Pancreas (tissue), 10 donors: ENCODE data around the gene CLVS2. TPM values are rescaled to one million over a fixed set of nuclear protein-coding genes. Genes with fewer than 3 reads are reported as not detected.

Experiments used
- ATAC-seq, 4 donors: fragments of 200-7000 bp; cut with Tn5 transposase; one replicate each; pipeline versions ENCODE4 v1.8.0 to v1.9.1; 2020; ENCODE audit warnings: mild to moderate bottlenecking in 4 of 4, moderate library complexity in 4 of 4
- DNase-seq, 6 donors: peaks; one replicate each; pipeline ENCODE4 v3.0.0-alpha.2; 2020
- FAIRE-seq: peaks from 2 replicates; lab custom pipeline; 2012; peaks lifted over from hg19 to GRCh38; lab: Jason Lieb, UNC
- H3K27ac ChIP-seq, 4 donors: fragments of 200-600 bp; sonication (generic); 1 replicate in 3 of 4; 2 replicates in 1 of 4; pipeline versions ENCODE4 v1.5.0 to v1.8.0; 2020
- H3K27me3 ChIP-seq, 4 donors: fragments of 200-600 bp; one replicate each; pipeline ENCODE4 v1.8.0; 2021
- H3K36me3 ChIP-seq, 3 donors: fragments of 200-600 bp; sonication (generic) in 1 of 3; one replicate each; pipeline versions ENCODE4 v1.5.0 to v1.8.0; 2020 to 2021
- H3K4me1 ChIP-seq, 3 donors: fragments of 200-600 bp; one replicate each; pipeline ENCODE4 v1.8.0; 2021
- H3K4me3 ChIP-seq, 4 donors: fragments of 200-600 bp; sonication (generic) in 2 of 4; one replicate each; pipeline versions ENCODE4 v1.5.0 to v1.8.0; 2020 to 2021
- H3K9me3 ChIP-seq, 4 donors: fragments of 200-600 bp; one replicate each; pipeline ENCODE4 v1.8.0; 2021
- WGBS, 2 donors: extraction: QIAGEN DNeasy Blood & Tissue Kit; methylation state at CpG; one replicate each; pipeline ENCODE4 v1.1.7; 2013; 5-methylcytosine and 5-hydroxymethylcytosine counted together
- intact Hi-C, 3 donors: fragments of 100-400 bp; cut with DNase I; formaldehyde crosslinking; loops; one replicate each; pipeline versions ENCODE4 v1.11.1 to v1.14.2; 2022
- polyA plus RNA-seq, 2 donors: library from polyadenylated mRNA; stranded (reverse); fragments of 200-250 nt; gene quantifications; one replicate each; pipeline ENCODE4 v1.2.3, GENCODE V29; 2013
- total RNA-seq, 6 donors: library from RNA; stranded (reverse); fragmentation: NEBNext Ultra II Directional in 4 of 6; extraction: Animal tissue kit (Norgen Biotek cat#: 25700) in 4 of 6; gene quantifications; one replicate each; pipeline versions ENCODE4 v1.2.1 to v1.2.4, GENCODE V29; 2021 to 2023
- TF ChIP-seq, protein P1 (sequence below), 4 donors: fragments of 200-600 bp; sonication (generic) in 3 of 4; IDR thresholded peaks; one replicate each; pipeline versions ENCODE4 v1.5.0 to v1.8.0; 2021; ENCODE audit warnings: antibody characterized with exemption in 4 of 4
- donor health status: healthy with polysubstance abuse.
- donor health status: DM: no; HTN: no; CAD: no; lungs with moderate emphysema.
- donor health status: DM: no; HTN: no; CAD: no.
- donor health status: control.
- donor health status: control.
- donor health status: Bipolar disorder and iron deficiency.
- donor health status: DM: yes; HTN: yes; CAD: no.
- donor health status: DM: no; HTN: no; CAD: no.
- donor health status: DM: no; HTN: no; CAD: no.
- donor health status: DM: yes; HTN: yes; CAD: no.

The CLVS2 gene
- total and polyA plus RNA-seq, 8 donors, result under 0.01 to 0.06 (median 0.03) TPM; not detected in 4

- no peaks in the 10 kb centered on the region for H3K9me3 ChIP-seq
- TF ChIP-seq, protein P1, sequence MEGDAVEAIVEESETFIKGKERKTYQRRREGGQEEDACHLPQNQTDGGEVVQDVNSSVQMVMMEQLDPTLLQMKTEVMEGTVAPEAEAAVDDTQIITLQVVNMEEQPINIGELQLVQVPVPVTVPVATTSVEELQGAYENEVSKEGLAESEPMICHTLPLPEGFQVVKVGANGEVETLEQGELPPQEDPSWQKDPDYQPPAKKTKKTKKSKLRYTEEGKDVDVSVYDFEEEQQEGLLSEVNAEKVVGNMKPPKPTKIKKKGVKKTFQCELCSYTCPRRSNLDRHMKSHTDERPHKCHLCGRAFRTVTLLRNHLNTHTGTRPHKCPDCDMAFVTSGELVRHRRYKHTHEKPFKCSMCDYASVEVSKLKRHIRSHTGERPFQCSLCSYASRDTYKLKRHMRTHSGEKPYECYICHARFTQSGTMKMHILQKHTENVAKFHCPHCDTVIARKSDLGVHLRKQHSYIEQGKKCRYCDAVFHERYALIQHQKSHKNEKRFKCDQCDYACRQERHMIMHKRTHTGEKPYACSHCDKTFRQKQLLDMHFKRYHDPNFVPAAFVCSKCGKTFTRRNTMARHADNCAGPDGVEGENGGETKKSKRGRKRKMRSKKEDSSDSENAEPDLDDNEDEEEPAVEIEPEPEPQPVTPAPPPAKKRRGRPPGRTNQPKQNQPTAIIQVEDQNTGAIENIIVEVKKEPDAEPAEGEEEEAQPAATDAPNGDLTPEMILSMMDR (IDR thresholded peaks at IDR 0.05), result no peak
- H3K27ac ChIP-seq, result no peak overlapping the region
- no peaks in the 10 kb centered on the region for H3K4me1 ChIP-seq
- WGBS, 2 donors, result 15 to 19% methylated on average over 18 to 19 of the region's 19 CpGs
- peaks cover 0 to 31% (median 3%) of the 10 kb centered on the region in 4 donors for H3K27me3 ChIP-seq
- no peaks in the 10 kb centered on the region for H3K36me3 ChIP-seq
- H3K4me3 ChIP-seq, result no peak overlapping the region
- peak in 1 of 4 donors; percentile 11 for ATAC-seq
- FAIRE-seq, result no peak
- DNase-seq, result no peak
- intact Hi-C loops, result no loop called here
Observed at GRCh38 chr6:122996794-122997505, 915 bp downstream of the CLVS2 start.

- intact Hi-C loops, result no loop called here
- FAIRE-seq (no peak), DNase-seq (no peak), ATAC-seq (no peak)
- Histone ChIP-seq H3K4me1 (no peaks in the 10 kb centered on the region), H3K4me3 (no peak overlapping the region), H3K27me3 (peaks cover 0 to 30% (median 3%) of the 10 kb centered on the region in 4 donors), H3K27ac (no peak overlapping the region), H3K36me3 (no peaks in the 10 kb centered on the region), H3K9me3 (no peaks in the 10 kb centered on the region)
- TF ChIP-seq, protein P1 (IDR thresholded peaks at IDR 0.05), result no peak
- 65 to 68% methylated on average over 13 of the region's 13 CpGs for WGBS, 2 donors
Observed at GRCh38 chr6:122997541-122998150, 1.6 kb downstream of the CLVS2 start.

DNA sequence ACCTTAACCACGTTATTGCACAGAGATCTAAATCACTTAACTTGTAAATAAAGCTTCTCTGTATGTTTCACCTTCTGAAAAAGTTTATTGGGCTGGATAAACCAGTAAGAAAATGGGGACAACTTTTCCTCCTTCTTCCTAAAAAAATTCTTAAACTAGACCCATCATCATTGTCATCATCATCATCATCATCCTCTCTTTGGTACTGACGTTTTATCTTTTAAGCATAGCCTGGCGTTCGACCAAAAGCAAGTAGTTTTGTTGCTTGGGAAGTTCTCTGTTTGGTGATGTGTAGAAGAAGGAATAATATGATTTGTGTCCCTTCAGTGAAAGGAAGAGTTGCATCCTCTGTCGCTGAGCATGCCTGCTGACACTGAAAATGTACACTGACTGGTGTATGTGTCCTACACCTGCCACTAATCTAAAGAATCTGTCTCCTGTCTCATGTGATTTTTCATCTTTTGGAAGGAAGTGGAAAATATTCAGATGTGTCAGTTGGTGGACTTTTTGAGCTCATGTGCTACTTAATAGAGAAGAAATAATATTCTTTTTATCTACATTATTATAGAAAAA lies 2.5 kb downstream of the CLVS2 start:
- Histone ChIP-seq H3K4me3 (no peak overlapping the region), H3K27ac (no peak overlapping the region), H3K4me1 (no peaks in the 10 kb centered on the region), H3K9me3 (no peaks in the 10 kb centered on the region), H3K27me3 (peaks cover 0 to 26% (median 3%) of the 10 kb centered on the region in 4 donors), H3K36me3 (no peaks in the 10 kb centered on the region)
- DNase-seq (no peak), ATAC-seq (no peak), FAIRE-seq (no peak)
- TF ChIP-seq, protein P1 (IDR thresholded peaks at IDR 0.05), result no peak
- intact Hi-C loops, result no loop called here
- WGBS, 2 donors, result 40 to 53% methylated on average over 5 of the region's 5 CpGs

- no peak for ATAC-seq
Observed at GRCh38 chr6:123000244-123000770, 4.3 kb downstream of the CLVS2 start.

More at GRCh38 chr6:123000244-123000770, 4.3 kb downstream of the CLVS2 start:
- WGBS, 2 donors, result 26 to 41% methylated on average over 2 of the region's 2 CpGs
- Histone ChIP-seq H3K4me3 (no peak overlapping the region), H3K9me3 (no peaks in the 10 kb centered on the region), H3K27ac (no peak overlapping the region), H3K36me3 (no peaks in the 10 kb centered on the region), H3K27me3 (peaks cover 0 to 9% (median 2%) of the 10 kb centered on the region in 4 donors), H3K4me1 (no peaks in the 10 kb centered on the region)
- DNase-seq (no peak), FAIRE-seq (no peak)
- intact Hi-C loops, result no loop called here
- TF ChIP-seq, protein P1 (IDR thresholded peaks at IDR 0.05), result no peak
